Tibial artery (tissue), 4 donors: ENCODE results near the gene MYO18A.

Experiments
- DNase-seq, 2 donors: peaks; one replicate each; pipeline ENCODE4 v3.0.0-alpha.2; 2019
- H3K27ac ChIP-seq, 2 donors: fragments of 200-600 bp; sonication (generic) in 1 of 2; 1 replicate in 1 of 2; 2 replicates in 1 of 2; pipeline ENCODE4 v1.5.1; 2018 to 2019; ENCODE audit warnings: mild to moderate bottlenecking in 1 of 2
- H3K27me3 ChIP-seq, 2 donors: fragments of 200-600 bp; sonication (generic) in 1 of 2; one replicate each; pipeline versions ENCODE4 v1.5.1 to v1.6.0; 2016 to 2019
- H3K36me3 ChIP-seq, 3 donors: fragments of 200-600 bp; sonication (generic) in 2 of 3; one replicate each; pipeline ENCODE4 v1.5.1; 2016 to 2019; ENCODE audit warnings: mild to moderate bottlenecking in 2 of 3
- H3K4me1 ChIP-seq, 4 donors: fragments of 200-600 bp; sonication (generic) in 2 of 4; 1 replicate in 3 of 4; 2 replicates in 1 of 4; pipeline ENCODE4 v1.5.1; 2016 to 2019
- H3K4me3 ChIP-seq, 2 donors: fragments of 200-600 bp; sonication (generic) in 1 of 2; 1 replicate in 1 of 2; 2 replicates in 1 of 2; pipeline ENCODE4 v1.5.1; 2018 to 2019; ENCODE audit warnings: mild to moderate bottlenecking in 2 of 2
- H3K9me3 ChIP-seq, 3 donors: fragments of 200-600 bp; sonication (generic) in 1 of 3; one replicate each; pipeline ENCODE4 v1.5.1; 2016 to 2019
- intact Hi-C: fragments of 100-400 bp; cut with DNase I; formaldehyde crosslinking; loops from one replicate; pipeline ENCODE4 v1.15.0; 2023; ENCODE audit warnings: low total_unique reads
- TF ChIP-seq, protein P1 (sequence below), 2 experiments: fragments of 200-600 bp in 1 of 2; fragments of 450-650 bp in 1 of 2; IDR thresholded peaks; one replicate each; pipeline ENCODE4 v1.5.1; 2017 to 2019; ENCODE audit warnings: antibody characterized with exemption in 2 of 2, mild to moderate bottlenecking in 1 of 2, moderate library complexity in 1 of 2

MYO18A gene

DNA sequence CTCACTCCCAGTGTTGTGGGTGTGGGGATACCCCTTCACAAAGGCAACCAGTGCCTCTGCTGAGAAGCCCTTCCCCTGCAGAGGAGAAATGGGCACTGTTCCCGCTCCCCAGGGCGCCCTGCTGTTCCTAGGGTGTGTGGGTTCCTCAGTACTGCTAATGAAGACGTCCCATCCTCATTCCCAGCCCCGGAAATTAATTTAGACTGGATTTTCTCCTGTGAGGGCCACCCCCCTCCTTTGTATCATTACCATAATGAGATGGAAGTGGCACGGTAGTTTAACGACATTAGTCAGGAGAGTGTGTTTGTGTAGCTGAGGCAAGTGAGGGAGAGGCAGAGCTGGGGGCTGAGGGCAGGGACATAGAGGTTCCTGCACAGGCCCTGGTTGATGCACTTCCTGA lies 84.1 kb downstream of the MYO18A start:
- intact Hi-C loops, result no loop called here

GRCh38 chr17:29095439-29095838 lies 84.8 kb downstream of the MYO18A start:
- Histone ChIP-seq H3K36me3 (peaks cover 87 to 100% (median 100%) of the 10 kb centered on the region in 3 donors), H3K4me1 (no peaks in the 10 kb centered on the region), H3K27ac (no peak overlapping the region), H3K27me3 (no peaks in the 10 kb centered on the region), H3K4me3 (no peak overlapping the region), H3K9me3 (no peaks in the 10 kb centered on the region)
- TF ChIP-seq, protein P1, sequence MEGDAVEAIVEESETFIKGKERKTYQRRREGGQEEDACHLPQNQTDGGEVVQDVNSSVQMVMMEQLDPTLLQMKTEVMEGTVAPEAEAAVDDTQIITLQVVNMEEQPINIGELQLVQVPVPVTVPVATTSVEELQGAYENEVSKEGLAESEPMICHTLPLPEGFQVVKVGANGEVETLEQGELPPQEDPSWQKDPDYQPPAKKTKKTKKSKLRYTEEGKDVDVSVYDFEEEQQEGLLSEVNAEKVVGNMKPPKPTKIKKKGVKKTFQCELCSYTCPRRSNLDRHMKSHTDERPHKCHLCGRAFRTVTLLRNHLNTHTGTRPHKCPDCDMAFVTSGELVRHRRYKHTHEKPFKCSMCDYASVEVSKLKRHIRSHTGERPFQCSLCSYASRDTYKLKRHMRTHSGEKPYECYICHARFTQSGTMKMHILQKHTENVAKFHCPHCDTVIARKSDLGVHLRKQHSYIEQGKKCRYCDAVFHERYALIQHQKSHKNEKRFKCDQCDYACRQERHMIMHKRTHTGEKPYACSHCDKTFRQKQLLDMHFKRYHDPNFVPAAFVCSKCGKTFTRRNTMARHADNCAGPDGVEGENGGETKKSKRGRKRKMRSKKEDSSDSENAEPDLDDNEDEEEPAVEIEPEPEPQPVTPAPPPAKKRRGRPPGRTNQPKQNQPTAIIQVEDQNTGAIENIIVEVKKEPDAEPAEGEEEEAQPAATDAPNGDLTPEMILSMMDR (IDR thresholded peaks at IDR 0.05), result no peak
- DNase-seq, result no peak
- intact Hi-C loops, result no loop called here

More for the DNA sequence above, 84.1 kb downstream of the MYO18A start:
- TF ChIP-seq, protein P1 (IDR thresholded peaks at IDR 0.05), result no peak
- DNase-seq, result no peak
- H3K36me3 ChIP-seq, result peaks cover 84 to 100% (median 99%) of the 10 kb centered on the region in 3 donors
- no peaks in the 10 kb centered on the region for H3K27me3 ChIP-seq
- no peaks in the 10 kb centered on the region for H3K4me1 ChIP-seq
- no peaks in the 10 kb centered on the region for H3K9me3 ChIP-seq
- H3K4me3 ChIP-seq, result no peak overlapping the region
- no peak overlapping the region for H3K27ac ChIP-seq

DNA sequence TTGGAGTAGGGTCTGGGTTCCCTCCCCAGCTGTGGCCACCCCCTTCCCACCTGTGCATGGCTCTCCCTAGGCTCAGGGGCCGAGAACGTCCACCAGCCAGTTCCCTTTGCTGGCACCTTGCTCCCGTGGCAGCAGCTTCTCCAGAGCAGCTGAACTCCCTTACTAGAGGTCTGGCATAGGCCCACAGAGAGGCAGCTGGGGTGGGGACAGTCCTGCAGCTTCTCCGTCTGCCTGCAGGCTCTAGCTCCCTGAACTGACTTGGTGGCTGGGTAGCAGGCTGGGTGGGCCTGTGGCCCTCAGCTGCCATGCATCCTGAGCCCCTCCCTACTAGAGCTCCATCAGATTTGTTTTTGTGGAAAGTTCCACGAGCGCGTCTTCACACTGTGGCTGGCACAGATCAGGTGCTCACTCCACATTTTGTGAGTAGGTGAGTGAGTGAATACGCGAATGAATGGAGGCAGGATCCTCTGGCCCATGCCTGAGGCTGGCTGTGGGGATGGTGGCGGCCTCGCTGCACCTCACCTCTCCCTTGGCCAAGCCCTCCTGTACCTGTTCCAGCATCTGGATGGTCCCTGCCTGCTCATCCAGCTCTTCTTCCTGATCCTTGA lies 86.0 kb downstream of the MYO18A start:
- Histone ChIP-seq H3K4me3 (no peak overlapping the region), H3K4me1 (no peaks in the 10 kb centered on the region), H3K9me3 (no peaks in the 10 kb centered on the region), H3K27me3 (no peaks in the 10 kb centered on the region), H3K36me3 (peaks cover 90 to 100% (median 98%) of the 10 kb centered on the region in 3 donors), H3K27ac (no peak overlapping the region)
- intact Hi-C loops, result no loop called here
- TF ChIP-seq, protein P1 (IDR thresholded peaks at IDR 0.05), result no peak
- no peak for DNase-seq

DNA sequence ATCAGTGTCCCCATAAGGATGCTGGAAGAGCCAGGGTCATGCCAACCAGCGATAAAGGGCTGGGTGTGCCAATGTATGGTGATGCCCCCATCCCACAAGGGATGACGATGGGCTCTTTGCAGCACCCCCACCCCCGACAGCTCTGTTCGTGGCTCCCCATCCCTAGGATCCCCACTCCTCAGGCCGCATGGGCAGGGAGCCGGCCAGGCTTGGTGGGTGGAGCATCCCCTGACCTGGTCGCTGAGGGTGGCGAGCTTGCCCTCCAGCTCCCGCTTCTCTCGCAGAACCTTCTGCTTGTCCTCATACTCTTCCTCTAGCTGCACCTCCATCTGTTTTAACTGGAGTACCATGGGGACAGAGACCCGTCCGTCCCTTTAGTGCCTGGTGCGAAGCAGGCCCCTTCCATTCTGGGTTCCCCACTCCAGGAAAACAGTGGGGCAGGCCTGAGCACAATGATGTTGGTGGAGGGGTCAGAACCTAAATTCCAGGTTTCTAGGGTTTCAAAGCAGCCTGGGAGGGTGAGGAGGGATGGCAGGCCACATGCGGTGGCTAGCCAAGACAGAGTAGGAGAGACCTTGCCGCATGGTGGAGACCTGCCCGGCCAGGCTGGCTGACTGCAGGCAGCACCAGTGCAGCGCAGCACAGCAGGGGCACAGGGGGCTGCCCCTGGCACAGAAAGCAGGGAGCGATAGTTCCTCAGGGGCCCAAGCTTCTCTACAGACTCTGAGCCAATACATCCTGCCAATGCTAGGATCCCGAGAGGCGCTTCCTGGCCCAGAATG lies 86.9 kb downstream of the MYO18A start:
- Histone ChIP-seq H3K27me3 (no peaks in the 10 kb centered on the region), H3K4me1 (no peaks in the 10 kb centered on the region), H3K36me3 (peaks cover 87 to 100% (median 96%) of the 10 kb centered on the region in 3 donors), H3K27ac (no peak overlapping the region), H3K9me3 (no peaks in the 10 kb centered on the region), H3K4me3 (no peak overlapping the region)
- TF ChIP-seq, protein P1 (IDR thresholded peaks at IDR 0.05), result no peak
- no peak for DNase-seq
- intact Hi-C loops, result no loop called here

DNA sequence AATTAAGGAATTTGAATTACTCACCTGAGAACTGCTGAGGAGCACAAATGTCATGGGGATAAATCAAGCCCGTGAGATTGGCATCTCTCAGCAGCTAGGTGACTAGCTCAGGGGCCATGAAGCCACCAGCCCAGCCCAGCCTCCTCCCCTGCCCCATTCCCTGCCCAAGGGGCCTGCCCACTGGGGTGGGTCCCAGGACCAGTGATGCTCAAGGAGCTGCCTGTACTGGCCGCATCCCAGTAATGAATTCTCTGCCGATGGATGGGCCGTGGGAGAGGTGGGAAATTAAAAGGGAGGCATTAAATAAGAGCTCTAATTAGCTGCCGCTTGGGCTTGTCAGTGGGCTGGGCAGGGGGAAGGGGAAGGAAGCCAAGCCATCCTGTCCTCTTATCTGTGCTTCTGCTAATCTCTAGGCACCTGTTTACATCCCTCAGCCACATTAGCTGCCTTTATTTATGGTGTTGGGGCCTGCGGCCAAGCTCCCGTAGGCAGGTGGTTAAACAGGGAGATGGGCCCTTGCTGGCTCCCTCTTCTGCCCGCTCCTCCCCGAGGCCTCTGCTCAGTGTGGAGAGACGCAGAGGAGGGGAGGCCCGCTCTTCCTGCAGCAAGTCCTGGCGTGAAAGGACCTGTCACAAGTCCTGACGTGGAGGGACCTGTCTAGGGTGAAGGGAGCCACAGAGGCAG lies 88.5 kb downstream of the MYO18A start:
- H3K36me3 ChIP-seq, result peaks cover 75 to 100% (median 96%) of the 10 kb centered on the region in 3 donors
- no peaks in the 10 kb centered on the region for H3K4me1 ChIP-seq
- no peak for DNase-seq
- no peaks in the 10 kb centered on the region for H3K27me3 ChIP-seq
- no peak overlapping the region for H3K4me3 ChIP-seq
- no peak overlapping the region for H3K27ac ChIP-seq
- TF ChIP-seq, protein P1 (IDR thresholded peaks at IDR 0.05), result no peak
- intact Hi-C loops, result no loop called here
- H3K9me3 ChIP-seq, result no peaks in the 10 kb centered on the region
